Hematopoietic multipotent progenitor cell treated with erythropoietin and hydrocortisone succinate and interleukin-3 and kit ligand, for 17 days (in vitro differentiated cells): Measurements from ENCODE around the gene ELAVL1.

Source experiments
- DNase-seq: peaks from one replicate; pipeline ENCODE4 v3.0.0-alpha.2; 2015; ENCODE audit warnings: low spot score

Gene ELAVL1

DNA sequence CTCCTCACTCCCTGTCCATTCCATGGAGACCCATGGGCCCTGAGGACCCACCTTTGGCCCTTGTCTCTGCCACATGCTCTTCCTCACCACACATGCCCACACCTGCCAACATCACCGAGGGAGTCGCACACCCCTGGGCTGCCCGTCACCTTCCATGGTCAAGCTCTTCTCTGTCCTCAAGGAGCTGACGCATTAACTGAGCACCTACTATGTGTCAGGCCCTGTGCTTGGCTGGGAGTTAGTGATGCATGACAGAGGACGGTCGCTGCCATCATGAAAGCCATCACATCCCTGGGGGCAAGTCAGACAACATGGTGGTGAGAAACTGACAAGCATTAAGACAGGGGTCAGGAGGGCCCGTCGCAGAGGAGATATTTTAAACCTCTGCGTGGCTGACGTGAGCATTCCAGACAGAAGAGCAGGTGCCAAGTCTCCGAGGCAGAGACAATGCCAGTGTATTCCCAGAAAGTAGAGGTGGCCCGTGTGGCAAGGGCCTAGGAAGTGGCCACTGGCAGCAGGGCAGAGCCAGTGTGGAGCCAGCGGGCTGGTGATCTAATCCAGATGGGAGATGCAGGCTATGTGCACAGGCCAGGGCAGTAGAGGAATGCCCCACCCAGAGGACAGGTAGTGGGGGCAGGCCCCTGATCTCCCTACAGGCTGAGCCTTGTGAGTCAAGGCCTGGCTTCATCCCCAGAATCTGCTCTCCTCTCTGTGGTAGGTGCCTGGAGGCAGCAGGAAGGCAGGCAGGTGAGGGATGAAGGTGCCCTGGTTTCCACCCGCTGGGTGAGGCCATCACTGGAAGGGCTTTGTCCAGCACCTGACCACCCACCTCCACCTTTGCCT, 21.2 kb downstream of the ELAVL1 start:
- DNase-seq = no peak

DNA sequence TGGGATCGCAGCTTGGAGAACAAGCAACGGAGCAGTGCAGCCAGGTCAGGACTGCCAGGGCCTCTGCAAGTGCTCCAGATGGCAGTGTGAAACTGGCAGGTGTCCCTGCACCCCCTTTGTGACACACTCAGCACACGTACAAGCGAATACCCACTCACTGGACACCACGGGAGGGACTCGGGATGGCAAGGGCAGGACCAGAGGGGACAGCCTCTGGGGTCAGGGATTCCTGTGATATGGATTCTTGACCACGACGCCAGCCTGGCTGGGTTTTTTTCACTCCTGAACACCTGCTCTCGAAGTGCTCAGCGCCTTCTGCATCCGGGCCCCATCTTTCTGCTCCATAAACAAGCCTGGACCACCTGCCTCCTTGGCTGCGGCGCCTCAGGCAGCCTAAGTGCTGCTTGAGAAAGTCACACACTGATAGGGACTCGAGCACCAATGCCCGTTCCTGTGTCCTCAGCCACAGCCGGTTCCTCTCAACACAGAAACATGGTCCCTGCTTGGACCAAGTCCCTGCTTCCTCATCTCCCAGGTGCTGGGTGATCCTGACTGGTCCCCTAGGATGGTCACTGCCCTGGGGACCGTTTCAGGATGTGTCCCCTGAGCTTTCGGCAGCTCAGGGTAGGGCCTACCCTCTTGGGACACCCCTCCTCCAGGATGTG, 22.0 kb downstream of the ELAVL1 start:
- DNase-seq = no peak

DNA sequence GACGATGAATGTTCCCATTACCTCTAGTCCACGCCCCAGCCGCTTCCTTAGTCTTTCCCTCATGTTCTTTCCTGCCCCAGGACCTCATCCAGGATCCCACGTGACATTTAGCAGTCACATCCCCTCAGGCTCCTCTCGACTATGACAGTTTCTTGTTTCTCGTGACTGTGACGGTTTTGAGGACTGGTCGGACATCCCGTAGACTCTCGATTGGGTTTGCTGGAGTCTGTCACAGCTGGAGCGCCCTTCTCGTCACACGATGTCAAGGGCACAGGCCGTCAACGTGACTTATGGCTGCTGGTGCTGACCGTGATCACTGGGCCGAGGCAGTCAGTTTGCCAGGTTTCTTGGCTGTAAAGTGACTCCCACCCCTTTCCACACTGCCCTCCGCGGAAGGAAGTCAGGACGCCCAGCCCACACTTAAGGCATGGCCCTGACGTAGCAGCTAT, 22.8 kb downstream of the ELAVL1 start:
- no peak for DNase-seq

DNA sequence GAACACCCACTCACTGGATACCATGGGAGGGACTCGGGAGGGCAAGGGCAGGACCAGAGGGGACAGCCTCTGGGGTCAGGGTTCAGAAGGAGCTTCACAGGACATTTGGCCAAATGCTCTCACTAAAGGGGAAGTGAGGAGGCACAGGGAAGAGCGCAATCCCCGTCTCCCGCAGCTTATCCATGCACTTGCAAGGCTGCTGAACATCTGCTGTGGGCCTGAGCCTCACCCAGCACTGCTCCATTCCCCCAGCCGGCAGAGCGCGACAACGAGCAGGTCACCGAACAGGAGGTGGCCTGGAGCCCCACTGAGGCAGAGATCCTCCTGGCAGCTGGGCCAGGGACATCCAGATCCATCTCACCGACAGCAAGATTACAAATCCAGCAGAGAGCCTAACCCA, 23.3 kb downstream of the ELAVL1 start:
- DNase-seq = no peak

DNA sequence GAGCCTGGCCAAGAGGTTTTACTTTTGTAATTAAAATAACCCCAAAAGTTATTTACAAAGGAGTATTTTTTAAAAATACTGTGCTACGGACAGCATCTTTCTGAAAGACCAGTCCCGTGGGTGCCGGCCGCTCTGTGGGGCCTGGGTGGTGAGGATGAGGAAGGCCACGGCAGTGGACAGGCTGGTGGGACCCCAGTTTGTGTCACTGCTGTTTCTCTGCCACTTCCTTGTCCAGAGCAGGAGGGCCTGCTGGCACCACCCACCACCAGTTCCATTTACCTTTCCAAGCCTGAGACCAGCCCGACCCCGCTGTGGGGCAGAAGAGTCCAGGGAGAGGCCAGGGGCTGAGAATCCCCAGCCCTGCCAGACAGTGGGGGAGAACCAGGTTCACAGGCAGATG, 23.8 kb downstream of the ELAVL1 start:
- DNase-seq = no peak

DNA sequence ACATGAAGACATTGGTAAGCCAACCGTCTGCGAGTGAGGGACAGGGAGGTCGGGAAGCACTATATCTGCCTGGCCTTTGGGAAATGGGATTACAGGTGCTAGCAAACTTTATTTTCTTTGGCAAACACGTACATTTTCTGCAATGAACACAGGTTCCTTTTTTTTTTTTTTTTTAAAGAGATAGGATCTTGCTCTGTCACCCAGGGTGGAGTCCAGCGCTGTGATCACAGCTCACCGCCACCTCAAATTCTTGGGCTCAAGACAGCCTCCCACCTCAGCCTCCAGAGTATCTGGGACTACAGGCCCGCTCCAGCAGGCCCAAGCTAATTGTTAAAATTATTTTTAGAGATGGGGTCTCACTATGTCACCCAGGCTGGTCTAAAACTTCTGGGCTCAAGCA, 24.2 kb downstream of the ELAVL1 start:
- DNase-seq = peak; percentile 63

DNA sequence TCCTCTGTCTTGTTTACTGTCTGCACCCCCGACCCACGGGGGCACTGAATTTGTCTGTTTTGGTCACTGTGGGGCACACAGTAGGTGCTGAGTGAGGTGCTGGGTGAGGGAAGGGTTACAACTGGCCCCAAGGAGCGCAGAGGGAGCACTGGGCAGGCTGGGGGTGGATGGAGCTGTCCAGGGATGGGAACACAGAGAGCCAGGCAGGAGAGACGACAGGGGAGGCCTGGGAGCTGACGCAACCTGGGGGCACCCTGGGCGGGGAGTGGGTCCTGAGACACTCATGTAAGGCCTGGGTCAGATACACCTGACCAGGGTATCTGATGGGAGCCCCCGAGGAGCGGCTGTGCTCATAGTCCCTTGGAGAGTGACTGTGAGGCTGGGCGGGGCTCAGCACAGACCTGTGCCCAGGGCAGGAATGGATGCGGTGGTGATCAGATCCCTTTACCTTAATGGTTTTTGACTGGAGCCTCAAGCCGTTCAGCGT, 24.8 kb downstream of the ELAVL1 start:
- DNase-seq = no peak

DNA sequence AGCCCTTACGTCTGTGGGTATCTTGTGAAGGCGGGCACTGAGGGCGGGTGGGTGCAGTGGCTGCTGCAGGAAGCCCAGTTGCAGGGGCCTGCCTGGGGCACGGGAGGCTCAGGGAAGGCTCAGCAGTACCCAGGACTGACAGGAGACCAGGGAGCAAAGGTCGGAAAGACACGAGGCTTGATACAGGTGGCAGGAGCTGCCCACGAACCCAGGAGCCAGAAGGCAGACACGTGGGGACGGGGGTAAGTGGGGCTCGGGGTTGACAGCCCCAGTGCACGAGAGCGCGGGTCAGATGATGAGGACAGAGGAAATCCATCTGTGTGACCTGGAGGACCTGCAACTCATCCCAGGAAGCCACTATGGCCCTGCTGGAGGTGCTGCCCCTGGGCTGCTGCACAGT, 25.3 kb downstream of the ELAVL1 start:
- DNase-seq = no peak

DNA sequence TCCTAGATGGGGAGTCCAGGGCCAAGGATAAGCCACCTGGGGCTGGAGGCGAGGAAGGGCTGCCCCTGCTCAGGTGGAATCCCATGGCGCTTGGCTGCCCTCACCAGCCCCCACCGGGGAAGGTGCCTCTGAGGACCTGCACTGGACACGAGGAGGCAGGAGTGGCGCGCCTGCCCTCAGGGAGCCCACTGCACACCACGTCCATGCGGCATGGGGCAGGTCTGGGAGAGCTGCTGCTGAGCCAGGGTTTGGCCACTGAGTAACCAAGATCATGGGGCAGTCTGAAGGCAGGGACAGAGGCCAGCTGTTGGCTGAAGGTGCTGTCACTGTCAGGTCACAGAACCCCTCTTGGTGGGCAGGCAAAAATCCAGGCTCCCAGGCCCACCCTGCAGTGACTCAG, 25.9 kb downstream of the ELAVL1 start:
- DNase-seq = no peak

DNA sequence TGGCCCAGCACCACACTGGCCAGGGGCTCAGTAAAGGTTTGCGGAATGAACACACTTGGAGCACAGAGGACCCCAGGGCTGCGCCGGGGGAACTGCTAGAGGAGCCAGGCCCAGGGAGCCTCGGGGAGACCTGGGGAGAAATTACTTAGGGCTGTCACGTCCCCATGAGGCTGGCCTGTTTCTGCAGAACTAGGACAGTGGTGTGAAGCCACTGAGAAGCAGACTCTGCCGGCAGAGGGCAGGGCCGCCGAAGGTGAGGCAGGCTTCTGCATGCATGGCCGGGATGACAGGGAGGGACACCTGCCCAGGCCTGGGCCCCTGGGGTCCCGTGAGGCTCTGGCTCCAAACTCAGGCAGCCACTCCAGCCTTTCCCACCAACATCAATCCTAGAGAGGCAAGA, 26.4 kb downstream of the ELAVL1 start:
- no peak for DNase-seq

DNA sequence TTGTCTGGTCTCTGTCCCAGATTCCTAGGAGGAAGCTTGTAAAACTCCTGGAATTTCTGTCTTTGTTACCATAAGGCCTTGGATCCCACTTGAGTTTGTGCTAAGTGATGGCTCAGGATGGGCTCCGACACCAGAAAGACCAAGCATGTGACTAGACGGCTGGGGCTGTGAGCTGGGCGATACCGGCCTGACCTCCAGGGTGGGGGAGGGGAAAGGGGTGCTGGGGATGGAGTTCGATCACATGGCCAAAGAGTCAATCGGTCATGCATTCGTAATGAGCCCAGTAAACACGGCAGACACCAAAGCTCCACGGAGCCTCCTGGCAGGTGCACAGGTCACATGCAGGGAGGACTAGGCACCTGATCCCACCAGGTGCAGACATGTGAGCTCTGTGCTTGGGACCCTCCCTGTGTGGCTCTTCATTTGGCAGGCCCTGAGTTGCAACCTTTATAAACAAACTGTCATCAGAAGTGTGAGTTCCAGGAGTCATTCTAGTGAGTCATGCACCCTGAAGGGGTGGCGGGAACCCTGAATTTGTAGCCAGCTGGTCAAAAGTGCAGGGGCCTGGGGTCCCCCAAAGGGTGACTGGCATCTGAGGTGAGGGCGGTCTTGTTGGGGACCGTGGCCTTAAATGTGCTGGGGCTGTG, 27.1 kb downstream of the ELAVL1 start:
- no peak for DNase-seq

DNA sequence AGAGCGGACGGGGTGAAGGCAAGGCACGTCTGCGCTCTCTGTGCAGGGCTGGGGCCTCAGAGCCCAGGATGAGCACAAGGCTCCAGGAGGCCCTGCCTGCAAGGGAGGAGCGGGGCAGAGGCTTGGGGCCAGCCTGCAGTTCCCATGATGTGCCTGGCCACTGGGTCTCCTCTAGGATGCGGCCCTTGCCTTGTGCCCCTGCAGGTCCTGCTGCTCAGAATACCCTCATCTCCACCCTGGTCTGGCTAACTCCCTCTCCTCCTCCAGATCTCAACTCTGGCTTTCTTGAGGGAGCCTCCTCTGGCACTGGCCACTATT, 27.8 kb downstream of the ELAVL1 start:
- DNase-seq = no peak

DNA sequence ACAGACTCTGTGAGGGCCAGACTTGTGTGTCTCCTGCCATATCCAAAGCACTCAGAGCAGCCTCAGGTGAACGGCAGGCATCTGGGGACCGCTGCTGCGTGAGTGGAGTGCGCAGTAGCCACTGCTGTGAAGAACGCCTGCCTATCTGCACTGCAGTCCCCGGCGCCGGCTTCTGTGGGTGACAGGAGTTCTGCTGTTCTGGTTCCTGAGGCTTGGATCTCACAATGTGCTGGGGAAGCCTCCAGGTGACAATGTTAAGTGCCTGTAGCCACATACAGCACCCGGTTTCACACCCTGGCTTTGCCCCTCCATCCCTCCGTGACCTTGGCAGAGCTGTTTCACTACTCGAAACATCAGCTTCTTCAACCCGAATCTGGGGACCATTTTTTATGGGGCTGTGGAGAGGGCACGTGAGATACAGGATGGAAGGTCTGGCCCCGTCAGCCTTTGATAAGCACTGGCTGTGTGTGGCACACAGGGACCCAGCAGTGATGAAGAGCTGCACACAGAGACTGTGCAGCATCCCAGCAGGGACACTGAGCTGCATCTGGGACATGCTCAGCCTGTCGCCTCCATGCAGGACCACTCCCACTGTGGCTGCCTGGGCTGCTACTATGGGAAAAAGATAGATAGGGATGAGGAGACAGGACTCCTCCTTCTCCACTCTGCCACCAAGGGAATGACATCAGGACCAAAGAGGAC, 28.3 kb downstream of the ELAVL1 start:
- no peak for DNase-seq

DNA sequence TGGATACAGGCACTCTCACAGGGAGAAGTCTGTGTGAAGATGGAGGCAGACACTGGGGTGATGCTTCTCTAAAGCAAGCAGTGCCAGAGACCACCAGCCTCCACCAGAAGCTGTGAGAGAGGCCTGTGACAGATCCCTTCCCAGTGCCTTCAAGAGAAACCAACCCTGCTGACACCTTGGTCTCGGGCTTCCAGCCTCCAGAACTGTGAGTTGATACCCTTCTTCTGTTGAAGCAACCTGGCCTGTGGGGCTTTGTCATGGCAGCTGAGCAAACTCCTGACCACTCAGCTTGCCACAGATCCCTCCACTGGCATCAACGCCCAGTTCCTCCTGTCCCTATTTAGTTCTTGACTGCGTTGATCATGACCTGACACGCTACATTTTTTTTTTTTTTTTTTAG, 29.0 kb downstream of the ELAVL1 start:
- no peak for DNase-seq

DNA sequence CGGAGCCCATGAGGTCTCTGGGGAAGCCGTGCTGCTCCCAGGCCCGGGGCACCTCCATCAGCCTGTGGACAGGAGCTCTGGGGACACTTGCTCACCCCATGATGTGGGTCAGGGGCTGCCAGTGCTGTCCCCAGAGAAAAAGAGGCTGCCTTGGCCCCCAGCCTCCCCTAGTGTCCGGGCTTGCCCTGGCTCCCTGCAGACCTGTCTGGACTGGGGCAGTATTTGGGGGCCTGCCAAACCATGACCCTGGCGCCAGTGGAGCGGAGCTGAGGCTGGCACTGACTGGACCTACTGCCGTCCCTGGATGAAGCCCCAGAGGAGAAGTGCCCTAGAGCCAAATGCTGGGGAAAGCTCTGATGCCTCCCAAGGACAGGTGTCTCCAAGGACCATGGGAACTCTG, 30.4 kb downstream of the ELAVL1 start:
- no peak for DNase-seq

DNA sequence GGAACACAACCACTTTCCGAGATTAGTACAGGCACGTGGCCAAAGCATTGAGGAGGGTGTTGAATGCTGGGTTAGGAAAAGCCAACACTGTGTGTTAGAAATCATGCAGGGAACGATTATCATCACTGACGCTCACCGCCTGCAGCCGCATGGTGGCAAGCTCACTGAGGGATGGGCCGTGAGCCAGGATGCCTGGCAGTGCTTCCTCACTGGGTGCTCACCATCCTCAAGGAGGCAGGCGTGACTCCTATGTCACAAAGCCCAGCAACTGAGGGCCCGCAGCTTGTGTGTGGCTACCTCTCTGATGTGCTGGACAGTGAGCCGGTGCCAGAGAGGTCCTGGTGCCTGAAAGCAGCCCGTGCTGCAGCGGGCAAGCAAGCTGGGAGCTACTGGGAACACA, 31.6 kb downstream of the ELAVL1 start:
- no peak for DNase-seq

DNA sequence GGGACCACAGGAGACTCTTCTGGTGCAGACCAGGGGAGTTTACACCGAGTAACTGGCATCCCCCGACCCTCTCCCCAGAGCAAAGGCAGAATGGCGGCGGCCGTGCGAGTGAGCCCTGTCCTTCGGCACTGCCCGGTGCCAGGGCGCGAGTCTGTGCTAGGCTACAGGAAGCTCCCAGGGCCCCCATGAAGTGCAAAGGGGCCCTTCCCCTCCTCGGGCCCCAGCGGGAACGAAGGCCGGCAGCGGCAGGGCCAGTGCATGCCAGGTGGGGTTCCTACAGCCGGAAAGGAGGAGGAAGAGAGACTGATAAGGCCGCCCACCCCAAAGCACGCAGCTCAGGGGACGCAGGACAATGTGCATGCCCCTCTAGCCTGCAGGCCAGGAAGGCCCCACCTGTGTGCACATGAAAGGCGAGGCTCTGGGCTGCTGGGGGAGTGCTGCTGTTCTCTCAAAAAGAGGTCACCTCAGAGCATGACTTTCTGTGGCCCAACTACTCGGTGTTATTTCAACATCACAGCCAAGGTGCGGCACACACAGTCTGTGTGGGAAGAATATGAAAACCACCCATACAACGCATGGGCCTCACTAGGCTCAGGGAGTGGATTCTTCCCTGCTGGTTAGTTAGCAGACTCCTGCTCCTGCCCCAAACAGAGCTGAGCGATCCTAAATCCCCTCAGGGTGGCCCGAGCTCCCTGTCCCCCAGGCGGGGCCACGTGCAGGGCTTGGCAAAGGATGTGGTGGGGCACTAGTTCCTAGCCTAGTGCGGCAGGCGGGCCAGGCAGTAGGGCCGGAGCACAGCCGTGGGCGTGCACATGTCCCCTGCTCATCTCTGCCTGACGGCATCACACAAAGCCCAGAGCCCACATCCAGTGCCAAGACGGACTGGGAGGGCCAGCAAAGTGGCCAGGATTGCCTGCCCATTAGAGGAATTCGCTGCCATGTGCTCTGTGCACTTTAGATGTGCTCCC, 33.6 kb downstream of the ELAVL1 start:
- no peak for DNase-seq

DNA sequence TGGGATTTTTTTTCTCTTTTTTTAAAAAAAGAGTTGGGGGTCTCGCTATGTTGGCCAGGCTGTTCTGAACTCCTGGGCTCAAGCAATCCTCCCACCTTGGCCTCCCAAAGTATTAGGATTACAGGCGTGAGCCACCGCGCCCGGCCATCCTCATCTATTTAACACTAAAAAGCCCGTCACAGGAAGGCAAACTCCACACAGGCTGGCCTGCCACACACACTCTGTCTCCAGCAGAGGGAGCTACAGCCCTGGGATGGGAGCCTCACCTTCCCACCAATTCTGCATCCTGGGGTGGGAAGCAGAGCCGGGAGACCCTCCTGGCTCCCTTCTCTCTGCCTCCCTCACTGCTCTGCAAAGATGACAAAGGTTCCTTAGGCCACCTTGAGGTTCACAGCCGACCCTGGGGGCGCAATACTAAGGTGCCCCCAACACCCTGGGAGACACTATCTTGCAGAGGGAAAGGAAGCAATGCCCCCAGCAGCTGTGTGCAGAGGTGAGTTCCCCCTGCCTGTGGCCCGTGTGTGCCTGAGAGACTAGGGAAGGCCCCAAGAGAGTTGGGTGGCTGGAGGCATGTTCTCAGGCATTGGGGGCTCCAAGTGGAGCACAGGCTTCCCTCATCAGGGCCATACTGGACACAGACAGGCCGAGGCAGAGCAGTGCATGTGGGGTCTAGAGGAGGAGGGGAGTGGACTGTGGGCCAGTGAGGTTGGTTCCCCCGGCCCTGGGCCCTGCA, 34.6 kb downstream of the ELAVL1 start:
- peak; percentile 74 for DNase-seq

DNA sequence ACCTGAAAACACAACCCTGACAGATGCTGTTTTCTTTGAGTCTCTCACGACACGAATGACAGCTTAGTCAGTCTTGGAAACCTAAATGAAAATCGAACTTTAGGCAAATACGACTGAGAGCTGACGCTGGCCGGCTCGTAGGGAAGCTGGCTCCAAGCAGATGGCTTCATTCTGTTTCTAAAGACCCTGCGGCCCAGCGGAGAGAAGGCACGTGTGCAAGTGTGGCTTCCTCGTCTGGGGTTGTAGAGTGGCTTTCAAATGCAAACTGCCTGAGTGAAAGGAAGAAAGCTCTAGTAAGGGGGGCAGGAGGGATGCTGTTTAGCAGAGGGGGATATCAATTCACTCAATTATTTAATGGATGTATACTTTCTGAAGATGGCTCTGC, 35.9 kb downstream of the ELAVL1 start:
- DNase-seq = no peak

DNA sequence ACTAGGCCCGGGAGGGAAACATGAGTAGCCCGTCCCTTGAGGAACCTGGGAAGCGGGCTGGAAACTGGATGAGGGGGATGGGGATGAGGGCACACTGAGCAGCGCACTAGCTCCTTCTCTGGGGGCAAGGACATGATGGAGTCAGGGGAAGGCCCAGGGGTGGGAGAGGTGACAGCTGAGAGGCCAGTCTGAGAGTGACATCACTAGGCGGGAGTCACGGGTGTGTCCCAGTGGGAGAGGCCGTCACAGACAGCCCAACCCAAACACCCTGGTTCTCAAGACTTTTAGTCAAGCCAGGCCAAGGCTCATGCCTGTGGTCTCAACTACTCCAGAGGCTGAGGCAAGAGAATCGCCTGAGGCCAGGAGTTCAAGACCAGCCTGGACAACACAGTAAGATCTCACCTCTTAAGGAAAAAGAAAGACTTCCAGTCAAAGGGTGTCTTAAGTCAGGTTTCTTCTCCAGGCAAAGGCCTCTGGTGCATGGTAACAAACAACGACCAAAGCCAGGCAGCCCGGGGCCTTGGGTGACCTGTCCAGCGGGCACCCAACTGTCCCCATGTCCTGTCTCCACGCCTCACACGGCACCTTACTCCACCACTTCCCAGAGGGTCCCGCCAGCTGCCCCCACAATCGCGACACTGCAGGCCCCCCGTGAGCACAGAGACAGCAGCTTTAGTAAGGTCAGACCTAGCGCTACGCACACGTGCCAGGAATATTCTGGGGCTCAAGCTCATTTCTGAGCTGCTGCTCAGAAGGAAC, 36.5 kb downstream of the ELAVL1 start:
- DNase-seq = peak; percentile 77
